Amygdala (tissue), 56 donors: ENCODE data around the gene CDK17.
"Not testable (repeated sequence)": the region's sequence is repeated elsewhere in the genome, so short reads cannot be mapped to it uniquely, and the experiment has no call there.

Source experiments
- DNase-seq, 56 donors: peaks; one replicate each; lab custom pipeline; 2025; lab: John Stamatoyannopoulos, UW

Gene CDK17

DNA sequence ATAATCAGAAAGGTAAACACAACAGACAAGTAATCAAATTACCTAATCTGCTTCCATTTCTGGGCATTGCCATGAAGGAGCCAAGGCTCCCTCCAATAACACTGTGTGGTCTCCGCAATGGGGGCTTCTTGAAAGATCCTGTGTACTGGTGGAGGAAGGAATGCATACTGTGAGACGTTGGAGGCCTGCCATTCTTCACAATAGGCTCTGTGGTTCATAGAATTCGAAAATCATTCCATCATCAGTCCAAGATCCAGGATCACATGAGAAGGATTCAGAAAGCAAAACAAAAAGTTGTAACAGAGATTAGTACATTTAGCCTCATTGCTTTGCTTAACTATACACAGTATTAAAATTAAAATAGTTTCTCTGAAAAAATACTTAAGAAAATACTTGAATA lies 76.3 kb downstream of the CDK17 start:
- no peak for DNase-seq

DNA sequence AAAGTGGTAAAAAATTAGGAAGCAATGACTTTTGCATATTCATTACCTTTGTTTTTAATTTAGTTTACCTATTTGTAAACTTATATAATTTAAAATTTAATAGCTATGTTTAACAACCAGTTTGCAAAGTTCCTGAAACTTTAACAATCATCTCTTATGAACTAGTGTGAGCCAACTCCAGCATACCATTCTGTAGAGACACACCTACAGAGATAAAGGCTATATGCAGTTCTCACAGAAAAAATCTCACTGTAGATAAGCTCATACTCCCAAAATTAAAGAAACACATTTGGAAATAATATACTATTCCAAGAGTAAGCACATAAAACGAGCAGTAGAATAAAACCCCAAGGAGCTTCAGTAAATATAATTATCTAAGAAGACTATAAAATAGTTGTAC lies 77.5 kb downstream of the CDK17 start:
- DNase-seq, result no peak

- DNase-seq, result no peak
These were observed 78.3 kb downstream of the CDK17 start for GRCh38 chr12:96321941-96322340.

GRCh38 chr12:96317801-96318200 lies 82.4 kb downstream of the CDK17 start:
- not testable (repeated sequence) for DNase-seq

DNA sequence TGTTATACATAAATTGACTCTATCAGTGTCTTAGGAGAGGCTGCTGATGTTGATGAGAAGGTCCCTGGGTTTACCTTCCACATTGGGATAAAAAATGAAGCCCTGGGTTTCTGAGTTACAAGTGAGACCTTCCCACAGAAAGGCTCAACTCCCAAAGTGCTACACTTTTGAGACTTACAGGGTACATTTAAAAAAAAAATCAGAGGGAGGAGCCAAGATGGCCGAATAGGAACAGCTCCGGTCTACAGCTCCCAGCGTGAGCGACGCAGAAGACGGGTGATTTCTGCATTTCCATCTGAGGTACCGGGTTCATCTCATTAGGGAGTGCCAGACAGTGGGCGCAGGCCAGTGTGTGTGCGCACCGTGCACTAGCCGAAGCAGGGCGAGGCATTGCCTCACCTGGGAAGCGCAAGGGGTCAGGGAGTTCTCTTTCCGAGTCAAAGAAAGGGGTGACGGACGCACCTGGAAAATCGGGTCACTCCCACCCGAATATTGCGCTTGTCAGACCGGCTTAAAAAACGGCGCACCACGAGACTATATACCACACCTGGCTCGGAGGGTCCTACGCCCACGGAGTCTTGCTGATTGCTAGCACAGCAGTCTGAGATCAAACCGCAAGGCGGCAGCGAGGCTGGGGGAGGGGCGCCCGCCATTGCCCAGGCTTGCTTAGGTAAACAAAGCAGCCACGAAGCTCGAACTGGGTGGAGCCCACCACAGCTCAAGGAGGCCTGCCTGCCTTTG lies 84.3 kb downstream of the CDK17 start:
- DNase-seq, result not testable (repeated sequence)

- no peak for DNase-seq
These were observed 85.5 kb downstream of the CDK17 start for GRCh38 chr12:96314723-96315122.

GRCh38 chr12:96313606-96314005 lies 86.6 kb downstream of the CDK17 start:
- no peak for DNase-seq

DNA sequence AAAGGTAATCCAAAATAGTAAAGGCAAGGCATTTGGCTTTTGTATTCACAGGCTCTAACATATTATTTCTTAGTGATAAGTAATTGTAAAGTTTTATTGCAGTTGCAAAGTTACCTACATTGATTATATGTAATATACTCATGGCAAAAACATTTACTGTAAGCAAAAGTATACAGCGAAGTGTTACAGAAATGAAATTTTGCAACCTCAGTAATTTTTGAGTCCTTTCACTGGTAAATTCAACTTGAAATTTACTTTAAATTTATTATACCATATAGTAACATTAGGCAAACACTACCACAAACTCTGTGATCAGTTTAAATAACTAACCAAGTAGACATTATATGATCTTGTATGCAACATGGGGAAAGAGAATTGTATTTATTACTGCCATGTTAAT lies 89.0 kb downstream of the CDK17 start:
- DNase-seq, result no peak

GRCh38 chr12:96310067-96310466 lies 90.2 kb downstream of the CDK17 start:
- DNase-seq, result no peak

DNA sequence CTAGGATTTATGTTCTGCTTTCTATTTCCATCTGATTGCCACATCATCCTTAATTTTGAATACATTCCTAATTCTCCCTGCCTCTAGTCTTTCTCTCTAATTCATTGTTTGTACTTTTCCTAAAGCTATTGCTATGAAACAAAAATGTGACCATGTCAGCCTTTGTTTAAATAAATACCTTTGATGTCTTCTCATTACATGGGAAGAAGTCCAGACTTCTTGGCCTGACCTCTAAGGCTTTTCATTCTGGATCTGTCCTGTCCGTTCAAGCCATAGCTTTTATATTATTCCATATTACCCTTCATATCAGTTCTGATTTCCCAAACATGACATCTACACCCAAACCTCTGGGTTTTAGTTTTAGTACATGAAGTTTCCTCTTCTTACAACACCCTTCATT lies 91.4 kb downstream of the CDK17 start:
- no peak for DNase-seq

DNA sequence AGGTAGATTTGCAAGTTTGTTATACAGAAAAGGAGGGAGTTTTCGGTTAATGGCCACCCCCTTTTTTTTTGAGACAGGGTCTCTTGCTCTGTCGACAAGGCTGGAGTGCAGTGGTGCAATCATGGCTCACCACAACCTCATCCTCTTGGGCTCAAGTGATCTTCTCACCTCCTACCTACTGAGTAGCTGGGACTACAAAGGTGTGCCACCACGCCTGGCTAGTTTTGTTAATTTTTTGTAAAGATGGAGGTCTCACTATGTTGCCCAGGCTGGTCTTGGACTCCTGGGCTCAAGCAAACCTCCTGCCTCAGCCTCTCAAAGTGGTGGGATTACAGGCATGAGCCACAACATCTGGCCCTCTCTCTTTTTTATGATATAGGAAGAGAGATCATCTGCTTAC lies 94.6 kb downstream of the CDK17 start:
- DNase-seq, result no peak

DNA sequence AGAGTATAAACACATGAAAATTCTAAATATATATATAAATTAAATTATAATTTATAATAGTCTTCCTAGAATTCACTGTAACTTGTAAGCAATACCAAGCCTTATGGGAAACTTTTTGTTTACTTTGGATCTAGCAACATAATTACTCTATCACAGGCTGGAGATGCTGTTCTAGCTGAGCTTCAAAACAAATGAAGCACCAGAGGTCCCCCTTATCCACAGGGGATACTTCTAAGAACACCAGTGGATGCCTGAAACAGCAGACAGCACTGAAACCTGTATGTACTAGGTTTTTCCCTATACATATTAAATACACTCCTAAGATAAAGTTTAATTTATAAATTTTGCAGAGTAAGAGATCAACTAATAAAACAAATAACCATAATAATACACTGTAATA lies 96.6 kb downstream of the CDK17 start:
- DNase-seq, result no peak

GRCh38 chr12:96302687-96303310 lies 97.4 kb downstream of the CDK17 start:
- peak in 4 of 56 donors; percentile 6 to 60 (median 8) for DNase-seq

DNA sequence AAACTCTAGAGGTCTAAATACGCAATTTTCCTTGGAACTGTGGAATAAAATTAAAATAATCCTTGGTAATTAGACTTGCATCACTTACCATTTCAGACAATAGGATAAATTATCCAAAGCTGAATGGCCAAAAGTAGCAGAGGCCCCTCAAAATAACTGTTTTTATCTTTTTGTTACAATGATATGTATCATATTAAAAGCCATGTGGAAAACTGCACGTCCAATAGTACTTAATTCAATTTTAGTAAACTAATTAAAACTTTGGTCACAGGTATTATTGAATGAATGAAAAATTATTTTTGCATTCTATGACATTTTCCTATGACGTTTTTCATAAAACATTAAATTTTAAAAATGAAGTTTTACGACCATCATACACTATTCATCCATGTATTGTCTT lies 98.5 kb downstream of the CDK17 start:
- no peak for DNase-seq

- no peak for DNase-seq
These were observed 100.2 kb downstream of the CDK17 start for GRCh38 chr12:96300064-96300463.

DNA sequence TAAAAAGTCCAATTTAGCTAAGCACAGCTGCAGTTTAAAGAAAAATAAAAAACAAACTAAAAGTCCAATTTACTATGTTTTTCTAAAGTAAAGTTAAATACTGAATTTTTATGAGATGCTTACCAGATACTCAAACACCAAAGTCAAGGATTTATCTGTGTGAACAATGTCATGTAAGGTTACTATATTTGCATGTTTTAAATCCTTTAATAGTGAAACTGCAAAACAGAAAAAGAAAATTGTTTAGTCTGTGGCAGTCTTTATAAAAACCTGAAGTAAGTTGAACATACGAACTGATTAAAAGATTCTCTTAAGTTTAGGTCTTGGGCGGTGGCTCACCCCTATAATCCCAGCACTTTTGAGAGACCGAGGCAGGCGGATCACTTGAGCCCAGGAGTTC lies 102.7 kb downstream of the CDK17 start:
- no peak for DNase-seq

DNA sequence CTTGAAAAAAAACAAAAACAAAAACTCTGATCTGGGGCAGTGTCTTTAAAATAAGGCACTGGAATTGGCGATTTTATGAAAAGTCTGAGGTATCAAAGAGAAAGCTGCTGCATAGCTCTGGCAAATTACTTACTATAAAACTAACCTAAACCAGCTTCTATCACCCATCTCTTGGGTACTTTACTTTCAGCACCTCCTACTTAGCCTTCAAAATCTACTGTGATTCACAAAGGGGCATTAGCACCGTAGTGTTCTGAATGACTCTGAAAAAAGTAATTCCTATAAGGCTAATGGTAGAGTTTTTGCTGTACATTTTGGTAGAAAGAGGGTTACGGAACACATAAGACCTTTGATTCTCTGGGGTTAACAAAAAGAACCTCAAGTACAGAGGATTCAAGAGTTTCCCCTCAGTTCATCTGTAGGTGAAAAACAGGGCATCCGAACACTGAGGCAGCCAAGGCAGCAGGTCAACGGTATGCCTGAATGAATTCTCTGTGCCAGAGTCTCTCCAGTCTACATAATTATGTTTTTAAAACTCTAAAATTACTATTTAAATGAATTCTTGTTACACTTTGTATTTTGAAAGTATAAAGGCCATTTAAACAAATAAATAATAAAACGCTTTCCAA lies 104.6 kb downstream of the CDK17 start:
- no peak for DNase-seq

- no peak for DNase-seq
These were observed 105.4 kb downstream of the CDK17 start for GRCh38 chr12:96294831-96295230.

DNA sequence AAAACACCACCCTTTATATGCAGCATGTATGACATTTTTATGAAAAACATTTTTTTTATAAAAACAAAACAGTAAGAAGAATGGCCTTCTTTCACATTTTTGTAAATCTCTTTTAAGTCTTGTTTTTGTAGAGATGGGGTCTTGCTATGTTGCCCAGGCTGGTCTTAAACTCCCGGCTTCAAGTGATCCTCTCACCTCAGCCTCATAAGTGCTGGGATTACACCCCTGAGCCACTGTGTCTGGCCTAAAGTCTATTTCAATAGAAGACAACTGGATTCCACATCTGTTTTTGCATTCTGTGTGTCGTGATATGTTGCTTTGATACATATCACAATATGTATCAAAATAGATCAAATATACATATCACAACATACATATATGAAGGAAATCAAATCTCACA lies 107.1 kb downstream of the CDK17 start:
- DNase-seq, result no peak

GRCh38 chr12:96289067-96289466 lies 111.2 kb downstream of the CDK17 start:
- DNase-seq, result no peak

GRCh38 chr12:96285158-96285557 lies 115.1 kb downstream of the CDK17 start:
- DNase-seq, result no peak

- DNase-seq, result no peak
These were observed 125.9 kb downstream of the CDK17 start for GRCh38 chr12:96274331-96274730.
